HFFc6 (cell line): Measurements from ENCODE around the gene TAF1L. TPM values are rescaled to one million over a fixed set of nuclear protein-coding genes. Genes with fewer than 3 reads are reported as not detected.

Experiments
- DNase-seq: peaks from one replicate; pipeline ENCODE4 v3.0.0-alpha.2; 2018
- H3K27ac Mint-ChIP-seq: 2 replicates; pipeline ENCODE4 v1.8.0; 2020; ENCODE audit warnings: mild to moderate bottlenecking, mixed read lengths
- H3K27me3 Mint-ChIP-seq: 2 replicates; pipeline ENCODE4 v1.8.0; 2021; ENCODE audit warnings: mild to moderate bottlenecking, moderate library complexity, mixed read lengths; ENCODE audit not compliant: insufficient read depth
- H3K36me3 Mint-ChIP-seq: 2 replicates; pipeline ENCODE4 v1.8.0; 2021; ENCODE audit warnings: low read depth, mixed read lengths
- H3K4me1 Mint-ChIP-seq: 2 replicates; pipeline ENCODE4 v1.8.0; 2020; ENCODE audit warnings: low read depth, mixed read lengths
- H3K4me3 Mint-ChIP-seq: 2 replicates; pipeline ENCODE4 v1.8.0; 2020; ENCODE audit warnings: mild to moderate bottlenecking, moderate library complexity, mixed read lengths
- H3K9me3 Mint-ChIP-seq: 2 replicates; pipeline ENCODE4 v1.8.0; 2020; ENCODE audit warnings: mild to moderate bottlenecking, mixed read lengths
- long read RNA-seq: library from polyadenylated mRNA; unstranded; transcript quantifications from one replicate; pipeline ENCODE4 v2.0.0, GENCODE V29; 2019
- total RNA-seq, 6 experiments: library from RNA; stranded (reverse); fragmentation: NEBNext Ultra II Directional; extraction: Animal tissue kit (Norgen Biotek cat#: 25700); gene quantifications; 2 replicates in 1 of 6; 3 replicates in 5 of 6; pipeline ENCODE4 v1.2.3, GENCODE V29; 2021
- TF ChIP-seq, protein P1 (sequence below): fragments of 200-600 bp; sonication (generic); IDR thresholded peaks from 2 replicates; pipeline ENCODE4 v1.5.0; 2021; ENCODE audit warnings: antibody characterized with exemption, mild to moderate bottlenecking

The TAF1L gene, protein sequence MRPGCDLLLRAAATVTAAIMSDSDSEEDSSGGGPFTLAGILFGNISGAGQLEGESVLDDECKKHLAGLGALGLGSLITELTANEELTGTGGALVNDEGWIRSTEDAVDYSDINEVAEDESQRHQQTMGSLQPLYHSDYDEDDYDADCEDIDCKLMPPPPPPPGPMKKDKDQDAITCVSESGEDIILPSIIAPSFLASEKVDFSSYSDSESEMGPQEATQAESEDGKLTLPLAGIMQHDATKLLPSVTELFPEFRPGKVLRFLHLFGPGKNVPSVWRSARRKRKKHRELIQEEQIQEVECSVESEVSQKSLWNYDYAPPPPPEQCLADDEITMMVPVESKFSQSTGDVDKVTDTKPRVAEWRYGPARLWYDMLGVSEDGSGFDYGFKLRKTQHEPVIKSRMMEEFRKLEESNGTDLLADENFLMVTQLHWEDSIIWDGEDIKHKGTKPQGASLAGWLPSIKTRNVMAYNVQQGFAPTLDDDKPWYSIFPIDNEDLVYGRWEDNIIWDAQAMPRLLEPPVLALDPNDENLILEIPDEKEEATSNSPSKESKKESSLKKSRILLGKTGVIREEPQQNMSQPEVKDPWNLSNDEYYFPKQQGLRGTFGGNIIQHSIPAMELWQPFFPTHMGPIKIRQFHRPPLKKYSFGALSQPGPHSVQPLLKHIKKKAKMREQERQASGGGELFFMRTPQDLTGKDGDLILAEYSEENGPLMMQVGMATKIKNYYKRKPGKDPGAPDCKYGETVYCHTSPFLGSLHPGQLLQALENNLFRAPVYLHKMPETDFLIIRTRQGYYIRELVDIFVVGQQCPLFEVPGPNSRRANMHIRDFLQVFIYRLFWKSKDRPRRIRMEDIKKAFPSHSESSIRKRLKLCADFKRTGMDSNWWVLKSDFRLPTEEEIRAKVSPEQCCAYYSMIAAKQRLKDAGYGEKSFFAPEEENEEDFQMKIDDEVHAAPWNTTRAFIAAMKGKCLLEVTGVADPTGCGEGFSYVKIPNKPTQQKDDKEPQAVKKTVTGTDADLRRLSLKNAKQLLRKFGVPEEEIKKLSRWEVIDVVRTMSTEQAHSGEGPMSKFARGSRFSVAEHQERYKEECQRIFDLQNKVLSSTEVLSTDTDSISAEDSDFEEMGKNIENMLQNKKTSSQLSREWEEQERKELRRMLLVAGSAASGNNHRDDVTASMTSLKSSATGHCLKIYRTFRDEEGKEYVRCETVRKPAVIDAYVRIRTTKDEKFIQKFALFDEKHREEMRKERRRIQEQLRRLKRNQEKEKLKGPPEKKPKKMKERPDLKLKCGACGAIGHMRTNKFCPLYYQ (N-terminal part only)
- not detected for total RNA-seq
- long read RNA-seq = 0 reads

DNA sequence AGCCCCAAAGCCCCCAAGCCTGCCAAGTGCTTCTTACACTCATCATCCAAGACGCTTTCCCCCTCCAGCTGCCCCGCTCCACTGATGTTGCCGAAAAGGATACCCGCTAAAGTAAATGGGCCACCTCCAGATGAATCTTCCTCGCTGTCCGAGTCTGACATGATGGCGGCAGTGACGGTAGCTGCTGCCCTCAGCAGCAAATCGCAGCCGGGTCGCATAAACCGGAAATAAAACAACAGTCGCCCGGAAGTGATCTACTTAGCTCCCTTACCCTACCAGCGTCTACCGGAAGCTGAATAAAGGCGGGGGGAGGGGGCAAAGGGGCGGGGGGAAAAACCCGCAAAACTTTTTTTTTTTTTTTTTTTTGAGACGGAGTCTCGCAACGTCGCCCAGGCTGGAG is at the start of gene TAF1L:
Gene TAF1L (minus strand): TSS at position 308 of the 400 bp plus-strand sequence. CDS start 90 bp downstream, at position 218.
- Mint-ChIP-seq H3K4me1 (no peaks in the 10 kb centered on the region), H3K4me3 (no peak within 1 kb of the TSS), H3K9me3 (peaks cover 4% of the 10 kb centered on the region; the same call in 1 of the 2 replicates), H3K36me3 (no peaks in the 10 kb centered on the region), H3K27ac (no peak within 1 kb of the TSS), H3K27me3 (peaks cover 3% of the 10 kb centered on the region; the same call in 1 of the 2 replicates)
- DNase-seq = no peak
- TF ChIP-seq, protein P1, sequence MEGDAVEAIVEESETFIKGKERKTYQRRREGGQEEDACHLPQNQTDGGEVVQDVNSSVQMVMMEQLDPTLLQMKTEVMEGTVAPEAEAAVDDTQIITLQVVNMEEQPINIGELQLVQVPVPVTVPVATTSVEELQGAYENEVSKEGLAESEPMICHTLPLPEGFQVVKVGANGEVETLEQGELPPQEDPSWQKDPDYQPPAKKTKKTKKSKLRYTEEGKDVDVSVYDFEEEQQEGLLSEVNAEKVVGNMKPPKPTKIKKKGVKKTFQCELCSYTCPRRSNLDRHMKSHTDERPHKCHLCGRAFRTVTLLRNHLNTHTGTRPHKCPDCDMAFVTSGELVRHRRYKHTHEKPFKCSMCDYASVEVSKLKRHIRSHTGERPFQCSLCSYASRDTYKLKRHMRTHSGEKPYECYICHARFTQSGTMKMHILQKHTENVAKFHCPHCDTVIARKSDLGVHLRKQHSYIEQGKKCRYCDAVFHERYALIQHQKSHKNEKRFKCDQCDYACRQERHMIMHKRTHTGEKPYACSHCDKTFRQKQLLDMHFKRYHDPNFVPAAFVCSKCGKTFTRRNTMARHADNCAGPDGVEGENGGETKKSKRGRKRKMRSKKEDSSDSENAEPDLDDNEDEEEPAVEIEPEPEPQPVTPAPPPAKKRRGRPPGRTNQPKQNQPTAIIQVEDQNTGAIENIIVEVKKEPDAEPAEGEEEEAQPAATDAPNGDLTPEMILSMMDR = no peak

DNA sequence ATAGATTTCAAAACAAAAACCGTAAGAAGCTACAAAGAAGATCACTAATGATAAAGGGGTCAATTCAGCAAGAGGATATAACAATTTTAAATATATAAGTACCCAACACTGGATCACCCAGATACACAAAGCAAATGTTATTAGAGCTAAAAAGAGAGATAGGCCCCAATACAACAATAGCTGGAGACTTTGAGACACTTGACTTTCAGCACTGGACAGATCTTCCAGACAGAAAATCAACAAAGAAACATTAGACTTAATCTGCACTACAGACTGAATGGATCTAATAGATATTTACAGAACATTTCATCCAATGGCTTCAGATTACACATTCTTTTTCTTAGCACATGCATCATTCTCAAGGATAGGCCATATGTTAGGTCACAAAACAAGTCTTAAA is 46.3 kb upstream of the TAF1L start:
- H3K27me3 Mint-ChIP-seq = no peaks in the 10 kb centered on the region; the same call in none of the 2 replicates
- no peaks in the 10 kb centered on the region for H3K4me1 Mint-ChIP-seq
- no peak overlapping the region for H3K27ac Mint-ChIP-seq
- no peaks in the 10 kb centered on the region for H3K36me3 Mint-ChIP-seq
- peaks cover 11% of the 10 kb centered on the region for H3K9me3 Mint-ChIP-seq
- H3K4me3 Mint-ChIP-seq = no peak overlapping the region
- TF ChIP-seq, protein P1 = no peak
- DNase-seq = no peak

DNA sequence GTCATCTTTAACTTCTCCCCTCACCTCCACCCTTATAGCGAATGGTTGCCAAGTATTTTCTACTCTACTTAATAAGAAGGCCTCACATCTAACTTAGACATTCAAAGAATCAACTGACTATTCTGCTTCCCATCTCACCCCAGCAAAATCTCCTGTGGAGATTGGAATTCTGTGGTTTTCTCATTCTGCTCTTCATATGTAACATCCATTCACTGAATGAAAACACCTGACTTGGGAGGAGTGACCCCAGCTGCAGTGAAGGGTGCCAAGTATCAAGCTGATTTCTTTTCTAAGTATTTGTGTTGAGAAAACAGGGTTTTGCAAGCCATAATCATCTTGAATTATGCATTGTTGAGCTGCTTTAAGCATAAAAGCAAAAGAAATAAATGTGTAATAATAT is 42.5 kb upstream of the TAF1L start:
- H3K9me3 Mint-ChIP-seq = peaks cover 3% of the 10 kb centered on the region
- TF ChIP-seq, protein P1 = no peak
- no peaks in the 10 kb centered on the region for H3K27me3 Mint-ChIP-seq
- no peak for DNase-seq
- no peaks in the 10 kb centered on the region for H3K36me3 Mint-ChIP-seq
- H3K4me3 Mint-ChIP-seq = no peak overlapping the region
- no peaks in the 10 kb centered on the region for H3K4me1 Mint-ChIP-seq
- H3K27ac Mint-ChIP-seq = no peak overlapping the region

DNA sequence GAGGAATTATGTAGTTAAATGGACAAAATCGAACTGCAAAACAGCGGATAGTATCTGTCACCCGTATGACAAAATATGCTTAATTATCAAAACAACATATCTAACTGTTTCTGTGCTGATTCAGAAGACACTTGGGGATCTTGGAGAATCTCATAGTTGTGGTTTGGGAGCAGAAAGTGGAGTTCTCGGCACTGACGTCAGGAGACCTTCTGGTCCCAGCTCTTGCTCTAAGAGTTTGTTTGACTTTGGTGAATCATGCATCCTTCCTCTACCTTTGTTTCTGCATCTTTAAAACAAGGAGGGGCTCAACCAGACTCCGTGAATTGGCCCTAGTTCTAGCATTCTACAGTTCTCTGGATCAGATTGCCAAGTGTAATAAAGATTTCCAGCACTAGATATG is 37.0 kb upstream of the TAF1L start:
- TF ChIP-seq, protein P1 = no peak
- no peak for DNase-seq
- Mint-ChIP-seq H3K36me3 (no peaks in the 10 kb centered on the region), H3K27ac (no peak overlapping the region), H3K4me3 (no peak overlapping the region), H3K27me3 (no peaks in the 10 kb centered on the region; the same call in 1 of the 2 replicates), H3K9me3 (no peaks in the 10 kb centered on the region), H3K4me1 (peaks cover 5% of the 10 kb centered on the region; the same call in 1 of the 2 replicates)

DNA sequence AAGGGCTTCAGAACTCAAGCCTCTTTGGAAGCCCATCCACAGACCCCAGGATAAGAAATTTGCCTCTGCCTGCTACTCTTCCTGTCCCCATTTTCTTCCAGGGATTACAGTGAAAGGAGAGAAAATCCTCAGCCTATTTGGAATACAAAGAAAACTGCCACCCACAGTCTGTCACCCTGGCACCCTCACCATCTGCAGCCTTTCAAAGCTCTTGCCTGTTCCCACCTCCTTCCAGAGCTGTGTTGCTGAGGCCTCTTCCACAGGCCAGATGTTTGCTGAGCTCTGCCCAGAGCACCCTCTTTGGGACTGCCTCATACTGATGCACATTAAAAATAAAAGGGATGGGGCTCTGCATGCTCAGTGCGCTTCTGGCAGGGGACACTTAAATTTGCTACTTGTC is 35.9 kb upstream of the TAF1L start:
- H3K4me3 Mint-ChIP-seq = no peak overlapping the region
- no peak for DNase-seq
- no peaks in the 10 kb centered on the region for H3K36me3 Mint-ChIP-seq
- no peaks in the 10 kb centered on the region for H3K9me3 Mint-ChIP-seq
- H3K27me3 Mint-ChIP-seq = no peaks in the 10 kb centered on the region; the same call in 1 of the 2 replicates
- no peak overlapping the region for H3K27ac Mint-ChIP-seq
- peaks cover 5% of the 10 kb centered on the region; the same call in 1 of the 2 replicates for H3K4me1 Mint-ChIP-seq
- TF ChIP-seq, protein P1 = no peak
